Stimulated activated CD8-positive, alpha-beta memory T cell treated with anti-CD3 and anti-CD28 coated beads, Interleukin-12 subunit alpha, Interleukin-12 subunit beta, amount 100 ng/mL, for 24 hours (primary cell): ENCODE data around the gene UGT2B10.

ENCODE experiments used
- DNase-seq: peaks from one replicate; pipeline ENCODE4 v3.0.0-alpha.2; 2020; ENCODE audit errors: extremely low read depth

UGT2B10 gene

GRCh38 chr4:68871809-68872642 is 56.2 kb downstream of the UGT2B10 start:
- DNase-seq, result no peak

- no peak for DNase-seq
These were observed 57.1 kb downstream of the UGT2B10 start for GRCh38 chr4:68872643-68873502.

GRCh38 chr4:68874507-68874906 is 58.7 kb downstream of the UGT2B10 start:
- DNase-seq, result no peak

GRCh38 chr4:68877555-68877954 is 61.8 kb downstream of the UGT2B10 start:
- DNase-seq, result no peak

GRCh38 chr4:68878048-68878447 is 62.3 kb downstream of the UGT2B10 start:
- no peak for DNase-seq
